Stimulated activated CD4-positive, alpha-beta T cell treated with anti-CD3 and anti-CD28 coated beads, TNF-alpha, amount 100 ng/mL, for 1 hour (primary cell): ENCODE results near the gene ABCA13.

Experiments used
- DNase-seq, 3 donors: peaks; one replicate each; pipeline ENCODE4 v3.0.0-alpha.2; 2020; ENCODE audit warnings: low read depth in 3 of 3, low spot score in 1 of 3

ABCA13 gene

DNA sequence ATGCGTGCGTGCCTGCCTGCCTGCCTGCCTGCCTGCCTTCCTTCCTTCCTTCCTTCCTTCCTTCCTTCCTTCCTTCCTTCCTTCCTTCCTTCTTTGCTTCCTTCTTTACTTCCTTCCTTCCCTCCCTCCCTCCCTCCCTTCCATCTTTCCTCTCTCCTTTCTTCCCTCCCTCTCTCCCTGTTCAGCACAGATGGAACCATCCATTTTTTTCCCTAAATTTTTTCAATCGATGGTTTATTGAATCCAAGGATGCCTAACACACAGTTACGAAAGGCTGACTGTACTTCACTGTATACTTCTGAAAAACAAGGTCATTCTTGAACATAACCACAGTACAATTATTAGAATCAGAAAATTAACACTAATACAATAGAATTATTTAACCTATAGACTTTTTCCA, 53.8 kb downstream of the ABCA13 start:
- DNase-seq = no peak

GRCh38 chr7:48237354-48237753, 66.1 kb downstream of the ABCA13 start:
- no peak for DNase-seq

DNA sequence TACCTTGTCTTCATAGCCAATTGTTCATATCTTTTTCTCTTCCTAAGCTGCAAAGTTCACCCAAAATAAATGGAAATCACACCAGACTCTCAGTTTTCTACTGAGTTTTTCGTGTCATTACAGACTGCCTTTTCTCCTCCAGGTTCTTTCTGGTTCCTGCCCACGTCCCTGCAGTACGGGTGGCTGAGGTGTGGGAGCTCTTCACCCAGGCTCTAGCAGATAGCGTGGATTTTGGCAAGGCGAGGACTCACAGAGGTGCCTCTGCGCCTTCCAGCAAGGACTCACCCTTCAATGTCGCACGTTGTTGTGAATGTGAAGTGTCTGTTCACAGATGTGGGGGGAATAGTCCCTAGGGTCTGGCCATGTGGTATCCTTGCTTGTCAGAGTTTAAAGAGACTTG, 71.6 kb downstream of the ABCA13 start:
- DNase-seq = no peak

GRCh38 chr7:48244864-48245271, 73.6 kb downstream of the ABCA13 start:
- no peak for DNase-seq

GRCh38 chr7:48245751-48246472, 74.7 kb downstream of the ABCA13 start:
- no peak for DNase-seq

DNA sequence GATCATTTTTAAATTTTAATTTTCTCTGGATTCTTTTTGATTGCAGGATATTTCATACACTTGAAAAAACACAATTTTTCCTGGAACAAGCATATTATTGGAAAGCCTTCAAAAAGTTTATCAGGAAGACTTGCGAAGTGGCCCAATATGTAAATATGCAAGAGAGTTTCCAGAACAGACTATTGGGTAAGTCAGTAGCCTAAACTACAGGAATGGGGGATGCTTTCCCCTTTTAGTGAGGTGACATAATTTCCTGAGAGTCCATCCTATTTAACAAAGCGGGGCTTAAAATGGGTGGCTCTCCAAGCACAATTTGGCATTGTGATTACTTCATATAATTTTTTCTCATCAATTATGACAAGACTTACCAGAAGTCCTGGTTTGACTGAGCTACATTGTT, 77.9 kb downstream of the ABCA13 start:
- DNase-seq = no peak

DNA sequence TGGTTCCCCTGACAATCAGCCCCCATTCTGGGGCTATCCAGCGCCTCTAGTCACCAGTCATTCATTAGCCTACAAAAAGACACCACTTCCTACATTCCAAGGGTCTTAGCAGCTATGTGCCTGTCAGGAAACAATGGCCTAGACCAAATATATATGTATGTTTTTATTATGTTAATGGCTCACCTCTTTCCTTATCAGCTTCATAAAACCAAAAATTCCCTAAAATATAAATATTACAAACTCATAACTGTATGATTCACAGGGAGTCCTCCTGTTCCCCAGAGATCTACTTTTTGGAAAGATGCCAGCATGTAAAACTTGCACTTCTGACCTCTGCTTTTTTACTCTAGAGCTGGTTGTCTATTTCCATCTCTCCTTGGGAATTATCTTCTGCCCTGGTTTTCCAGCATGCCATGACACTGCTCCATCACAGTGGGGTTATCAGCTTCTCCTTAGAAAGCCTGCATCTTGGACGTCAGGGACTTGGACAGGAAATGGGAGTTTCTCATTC, 79.2 kb downstream of the ABCA13 start:
- DNase-seq = no peak

DNA sequence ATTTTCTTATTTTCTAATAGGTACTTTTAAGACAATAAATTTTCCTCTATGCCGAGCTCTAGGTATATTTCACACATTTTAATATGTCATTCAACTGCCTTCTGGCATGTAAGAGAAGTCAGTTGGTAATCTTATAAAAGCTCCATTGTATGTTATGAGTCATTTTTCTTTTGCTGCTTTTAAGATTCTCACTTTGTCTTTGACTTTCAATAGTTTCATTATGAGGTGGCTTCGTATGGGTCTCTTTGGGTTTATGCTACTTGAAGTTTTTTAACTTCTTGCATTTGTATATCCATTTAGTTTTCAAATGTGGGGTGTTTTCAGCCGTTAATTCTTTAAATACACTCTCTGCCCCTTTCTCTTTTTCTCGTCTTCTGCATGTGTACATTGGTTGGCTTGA, 80.5 kb downstream of the ABCA13 start:
- DNase-seq = no peak

DNA sequence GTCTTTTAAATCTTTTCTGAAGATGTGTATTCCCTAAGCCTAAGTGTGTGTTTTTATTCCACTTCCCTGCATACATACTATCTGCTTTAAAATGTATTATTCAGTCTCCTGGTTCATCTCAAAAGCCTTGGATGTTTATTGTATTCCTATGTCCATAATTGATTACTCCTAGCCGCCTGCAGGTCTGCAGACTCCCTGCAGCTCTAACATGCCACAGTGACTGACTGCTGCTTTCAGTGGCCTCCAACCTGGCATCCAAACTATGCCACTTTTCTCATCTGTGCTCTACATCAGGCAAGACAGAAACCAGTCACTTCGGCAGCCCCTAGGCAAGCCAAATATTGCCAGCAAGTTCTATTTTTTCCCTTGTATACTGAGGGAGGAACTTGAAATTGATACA, 81.7 kb downstream of the ABCA13 start:
- DNase-seq = no peak

GRCh38 chr7:48255046-48255445, 83.8 kb downstream of the ABCA13 start:
- no peak for DNase-seq

DNA sequence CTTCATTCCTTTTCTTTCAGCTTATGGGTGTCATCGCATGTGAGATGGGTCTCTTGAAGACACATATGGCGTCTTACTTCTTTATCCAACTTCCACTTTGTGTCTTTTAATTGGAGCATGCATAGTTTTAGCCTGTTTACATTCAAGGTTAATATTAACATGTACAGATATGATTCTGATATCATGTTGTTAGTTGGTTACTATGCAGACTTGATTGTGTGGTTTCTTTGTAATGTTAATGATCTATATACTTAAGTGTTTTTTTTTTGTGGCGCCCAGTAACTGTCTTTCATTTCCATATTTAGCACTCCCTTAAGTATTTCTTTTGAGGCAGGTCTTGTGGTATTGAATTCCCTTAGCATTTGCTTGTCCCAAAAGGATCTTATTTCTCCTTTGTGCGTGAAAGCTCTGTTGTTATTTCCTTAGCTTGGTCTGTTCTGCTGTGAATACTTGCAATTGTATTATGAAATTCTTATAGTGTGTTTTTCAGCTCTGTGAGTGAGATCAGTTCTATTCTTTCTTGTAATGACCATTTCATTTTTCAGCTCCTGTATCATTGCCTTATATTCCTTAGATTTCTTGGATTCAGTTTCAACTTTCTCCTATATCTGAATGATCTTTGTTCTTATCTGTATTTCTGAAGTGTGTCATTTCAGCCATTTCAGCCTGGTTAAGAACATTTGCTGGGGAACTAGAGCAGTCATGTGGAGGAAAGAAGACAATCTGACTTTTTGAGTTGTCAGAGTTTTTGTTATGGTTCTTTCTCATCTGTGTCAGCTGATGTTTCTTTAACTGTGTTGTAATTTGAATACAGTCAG, 88.4 kb downstream of the ABCA13 start:
- DNase-seq = no peak

DNA sequence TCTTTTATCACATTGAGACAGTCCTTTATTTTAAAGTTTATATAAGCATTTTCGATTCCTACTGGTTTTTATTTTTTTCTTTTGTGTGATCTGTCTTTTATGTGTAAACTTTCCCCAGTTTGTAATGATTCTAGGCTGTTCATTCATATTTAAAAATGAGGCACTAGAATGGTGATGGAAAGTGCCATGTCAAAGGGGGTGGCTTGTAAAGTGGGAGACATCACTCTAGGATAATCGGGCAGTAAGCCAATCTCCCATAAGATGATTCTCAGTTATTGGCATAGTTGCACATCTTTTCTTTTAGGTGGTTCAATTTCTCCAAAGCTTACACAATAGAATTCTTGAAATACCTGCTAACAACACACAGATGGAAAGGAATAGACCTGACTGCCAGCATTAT, 90.4 kb downstream of the ABCA13 start:
- DNase-seq = no peak

- DNase-seq = no peak
Observed at GRCh38 chr7:48262606-48263310, 91.5 kb downstream of the ABCA13 start.

- no peak for DNase-seq
Observed at GRCh38 chr7:48263311-48263650, 92.0 kb downstream of the ABCA13 start.

DNA sequence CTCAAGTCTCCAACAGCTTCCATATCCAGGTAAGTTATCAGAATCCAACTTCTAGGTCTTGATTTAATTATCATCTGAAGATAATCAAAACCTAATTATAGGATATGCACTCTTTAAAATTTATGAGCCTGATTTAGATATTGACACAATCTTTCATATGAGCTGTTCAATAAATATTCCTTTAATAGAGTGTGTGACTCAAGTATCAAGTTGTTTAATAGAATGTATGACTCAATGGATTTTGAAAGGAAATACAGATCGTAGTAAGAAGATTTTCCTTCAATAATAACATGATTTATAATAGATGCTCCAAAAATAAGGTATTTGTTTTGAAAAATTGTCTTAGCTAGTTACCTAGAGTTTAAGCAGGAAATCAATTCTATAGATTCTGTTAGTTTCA, 97.8 kb downstream of the ABCA13 start:
- no peak for DNase-seq

- DNase-seq = no peak
Observed at GRCh38 chr7:48274662-48275061, 103.4 kb downstream of the ABCA13 start.

DNA sequence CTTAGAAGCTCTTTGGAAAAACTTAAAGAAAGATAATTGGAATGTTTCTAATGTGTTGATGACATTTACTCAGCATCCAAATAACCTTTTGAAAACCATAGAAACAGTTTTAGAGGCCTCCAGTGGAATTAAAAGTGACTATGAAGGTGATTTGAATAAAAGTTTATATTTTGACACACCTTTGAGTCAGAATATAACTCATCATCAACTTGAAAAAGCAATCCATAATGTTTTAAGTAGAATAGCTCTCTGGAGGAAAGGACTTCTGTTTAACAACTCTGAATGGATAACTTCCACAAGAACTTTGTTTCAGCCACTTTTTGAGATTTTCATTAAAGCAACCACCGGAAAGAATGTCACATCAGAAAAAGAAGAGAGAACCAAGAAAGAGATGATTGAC, 108.2 kb downstream of the ABCA13 start:
- no peak for DNase-seq

GRCh38 chr7:48280100-48280499, 108.8 kb downstream of the ABCA13 start:
- DNase-seq = no peak

DNA sequence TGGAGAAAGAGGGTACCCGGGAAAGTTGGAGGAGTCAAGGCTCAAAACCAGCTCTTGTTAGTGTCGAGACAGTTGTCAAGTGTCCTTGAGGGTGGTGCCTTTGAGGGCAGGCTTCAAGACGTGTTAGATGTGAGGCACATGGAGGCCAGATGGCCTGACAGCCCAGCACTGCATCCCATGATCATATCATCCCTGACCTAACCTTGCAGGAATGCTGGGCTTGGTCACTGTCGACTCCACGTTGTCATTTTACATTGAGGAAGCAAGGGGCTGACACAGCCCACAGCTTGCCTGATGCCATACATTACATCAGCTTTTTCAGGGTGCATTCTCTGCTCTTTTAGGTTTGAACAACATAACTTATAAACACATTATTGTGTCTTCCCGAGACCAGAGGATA, 114.1 kb downstream of the ABCA13 start:
- no peak for DNase-seq

DNA sequence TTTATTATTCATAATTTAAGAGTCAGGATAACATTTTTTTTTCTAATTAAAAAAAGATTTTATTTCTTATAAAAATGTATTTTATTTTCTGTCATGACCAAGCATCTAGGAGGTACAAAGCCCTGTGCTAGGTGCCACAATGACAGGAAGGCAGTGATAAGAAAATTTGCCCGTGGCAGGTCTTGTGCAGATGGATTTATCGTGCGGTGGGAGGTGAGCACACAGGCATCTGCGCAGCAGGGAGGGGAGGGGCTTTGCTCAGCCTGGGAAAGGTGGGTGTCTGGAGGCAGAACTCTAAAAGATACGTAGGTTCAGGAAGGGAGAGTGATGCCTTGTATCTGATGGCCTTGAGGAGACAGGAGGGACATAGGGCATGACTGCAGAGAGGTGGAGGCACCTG, 115.6 kb downstream of the ABCA13 start:
- no peak for DNase-seq

DNA sequence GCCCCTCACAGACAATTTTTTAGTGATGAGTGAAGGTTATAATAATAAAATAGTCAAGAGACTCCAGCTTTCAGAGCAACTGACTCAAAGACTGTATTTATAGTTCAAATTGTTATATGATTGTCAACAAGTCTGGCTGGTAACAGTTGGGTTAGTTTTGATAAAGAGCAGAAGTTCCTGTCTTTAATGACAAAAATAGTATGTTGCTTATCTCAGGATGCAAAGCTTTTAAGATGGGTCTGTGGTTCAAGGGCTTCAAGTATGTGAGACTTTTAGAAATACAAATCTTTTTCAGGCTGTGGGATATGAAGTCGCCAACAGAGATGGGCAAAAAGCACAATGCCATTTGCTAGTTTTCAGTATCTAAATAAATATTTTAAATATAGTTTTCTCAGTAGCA, 118.4 kb downstream of the ABCA13 start:
- DNase-seq = no peak

GRCh38 chr7:48292949-48293348, 121.7 kb downstream of the ABCA13 start:
- no peak for DNase-seq
